K562 (cell line): Measurements from ENCODE around the gene KLHL22. TPM values are rescaled to one million over a fixed set of nuclear protein-coding genes. Genes with fewer than 3 reads are reported as not detected.

Experiments
- CEBPG ChIP-seq, 3 experiments: fragments of 200-800 bp in 1 of 3; sonication (Bioruptor generic) in 1 of 3; sonication (generic) in 1 of 3; formaldehyde crosslinking in 1 of 3; IDR thresholded peaks in 2 of 3; conservative IDR thresholded peaks in 1 of 3; 2 replicates each; pipeline versions ENCODE4 v1.6.1 to v1.8.0; 2016 to 2022; ENCODE audit warnings: missing compliant biosample characterization in 2 of 3, missing genetic modification characterization in 2 of 3, mild to moderate bottlenecking in 1 of 3, missing genetic modification reagents in 1 of 3
- FUS ChIP-seq: fragments of 200-400 bp; formaldehyde crosslinking; optimal IDR thresholded peaks from 2 replicates; pipeline ENCODE3; 2017; ENCODE audit warnings: low read depth, low read length
- GABPB2 ChIP-seq: fragments of 250-450 bp; sonication (Bioruptor Pico); conservative IDR thresholded peaks from 2 replicates; pipeline ENCODE4 v1.5.1; 2021; ENCODE audit warnings: mild to moderate bottlenecking
- MEF2A ChIP-seq: IDR thresholded peaks from 2 replicates; pipeline ENCODE4 v1.6.1; 2011; ENCODE audit warnings: low read depth, mild to moderate bottlenecking, low read length, moderate library complexity; ENCODE audit not compliant: control insufficient read depth
- POLR2G ChIP-seq: fragments of 200-400 bp; formaldehyde crosslinking; IDR thresholded peaks from 2 replicates; pipeline ENCODE4 v1.6.1; 2017; ENCODE audit warnings: low read depth, mild to moderate bottlenecking, antibody characterized with exemption, low read length, moderate library complexity
- RAD51 ChIP-seq: fragments of 450-650 bp; IDR thresholded peaks from 2 replicates; pipeline ENCODE4 v1.7.1; 2016; ENCODE audit warnings: low read depth, mild to moderate bottlenecking, borderline replicate concordance
- TAF15 ChIP-seq: fragments of 200-400 bp; formaldehyde crosslinking; IDR thresholded peaks from 2 replicates; pipeline ENCODE4 v1.6.1; 2017; ENCODE audit warnings: mild to moderate bottlenecking, low read depth, low read length, moderate library complexity
- polyA plus RNA-seq, 8 experiments: library from polyadenylated mRNA; depleted of rRNA in 4 of 8; stranded (reverse) in 5 of 8; unstranded in 3 of 8; fragments of >200 nt; fragmentation: Nextera tagmentation in 2 of 8; fragmentation: Illumina TruSeq in 1 of 8; extraction: Ambion mirVana in 2 of 8; extraction: Trizol in 1 of 8; gene quantifications; 2 replicates each; pipeline versions ENCODE4 v1.2.1 to v1.2.3, GENCODE V29; 2011 to 2014; ENCODE audit warnings: inconsistent platforms in 1 of 8, missing spikeins in 1 of 8
- total RNA-seq, 7 experiments: library from RNA; depleted of rRNA in 6 of 7; stranded (reverse); fragments of >200 nt in 6 of 7; fragmentation: Illumina TruSeq in 2 of 7; extraction: Trizol in 2 of 7; gene quantifications; 2 replicates each; pipeline versions ENCODE4 v1.2.1 to v1.2.3, GENCODE V29; 2011 to 2021; ENCODE audit warnings: low replicate concordance in 1 of 7
- TF ChIP-seq, protein P1 (sequence below): sonication (generic); formaldehyde crosslinking; IDR thresholded peaks from 2 replicates; pipeline ENCODE4 v1.8.1; 2022; ENCODE audit warnings: missing genetic modification reagents
- TF ChIP-seq, protein P2 (sequence below): fragments of 250-450 bp; sonication (Bioruptor Pico); IDR thresholded peaks from 2 replicates; pipeline ENCODE4 v1.8.0; 2022; ENCODE audit warnings: moderate library complexity, mild to moderate bottlenecking, inconsistent platforms
- TF ChIP-seq, protein P3 (sequence below): conservative IDR thresholded peaks from 2 replicates; pipeline ENCODE4 v1.6.1; 2011; ENCODE audit warnings: low read depth, mild to moderate bottlenecking, low read length; ENCODE audit not compliant: control insufficient read depth
- TF ChIP-seq, protein P4 (sequence below): fragments of 450-650 bp; IDR thresholded peaks from 2 replicates; pipeline ENCODE4 v1.6.1; 2017; ENCODE audit warnings: antibody characterized with exemption, mild to moderate bottlenecking
- TF ChIP-seq, protein P5 (sequence below): fragments of 450-650 bp; IDR thresholded peaks from 2 replicates; pipeline ENCODE4 v1.6.1; 2016
- TF ChIP-seq, protein P6 (sequence below): fragments of 250-450 bp; sonication (Bioruptor Pico); IDR thresholded peaks from 2 replicates; pipeline ENCODE4 v1.5.0; 2021; ENCODE audit warnings: mild to moderate bottlenecking, moderate library complexity

Gene KLHL22
- total and polyA plus RNA-seq, 9 of the 15 experiments (the other 6 are each of a cell fraction or from before 2014, with no cell fraction given), result 1.3 to 25.6 (median 15.2) TPM

DNA sequence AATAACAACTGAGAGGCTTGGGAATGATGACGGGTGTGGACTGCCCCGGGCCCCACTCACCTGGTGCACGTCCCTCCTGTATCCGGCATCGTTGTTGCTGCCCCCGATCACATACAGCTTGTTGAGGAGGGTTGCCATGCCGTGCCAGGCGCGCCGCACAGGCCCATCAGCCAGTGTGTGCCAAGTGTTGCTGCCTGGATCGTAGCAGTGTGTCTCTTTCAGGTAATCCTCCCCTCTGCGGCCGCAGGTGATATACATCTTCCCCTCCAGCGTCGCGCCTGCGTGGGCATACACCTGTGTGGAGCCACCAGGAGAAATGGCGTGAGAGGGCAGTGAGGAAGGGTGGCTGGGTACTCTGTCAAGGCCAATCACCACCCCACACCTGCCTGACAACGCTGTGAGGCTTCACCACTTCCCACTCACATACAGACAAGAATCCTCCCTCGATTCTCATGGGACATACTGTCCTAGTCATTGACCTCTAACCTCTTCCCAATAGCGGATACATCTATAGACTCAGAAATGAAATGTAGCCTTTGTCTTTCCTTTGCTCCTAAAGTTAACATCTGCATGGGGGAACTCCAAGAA lies 49.1 kb downstream of the KLHL22 start (continued):
- TF ChIP-seq, protein P1, sequence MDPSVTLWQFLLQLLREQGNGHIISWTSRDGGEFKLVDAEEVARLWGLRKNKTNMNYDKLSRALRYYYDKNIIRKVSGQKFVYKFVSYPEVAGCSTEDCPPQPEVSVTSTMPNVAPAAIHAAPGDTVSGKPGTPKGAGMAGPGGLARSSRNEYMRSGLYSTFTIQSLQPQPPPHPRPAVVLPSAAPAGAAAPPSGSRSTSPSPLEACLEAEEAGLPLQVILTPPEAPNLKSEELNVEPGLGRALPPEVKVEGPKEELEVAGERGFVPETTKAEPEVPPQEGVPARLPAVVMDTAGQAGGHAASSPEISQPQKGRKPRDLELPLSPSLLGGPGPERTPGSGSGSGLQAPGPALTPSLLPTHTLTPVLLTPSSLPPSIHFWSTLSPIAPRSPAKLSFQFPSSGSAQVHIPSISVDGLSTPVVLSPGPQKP (CRISPR knock-in tag), result 0 out of 2 replicates have a peak, but pooled peaks have one; percentile 56
- TF ChIP-seq, protein P2, sequence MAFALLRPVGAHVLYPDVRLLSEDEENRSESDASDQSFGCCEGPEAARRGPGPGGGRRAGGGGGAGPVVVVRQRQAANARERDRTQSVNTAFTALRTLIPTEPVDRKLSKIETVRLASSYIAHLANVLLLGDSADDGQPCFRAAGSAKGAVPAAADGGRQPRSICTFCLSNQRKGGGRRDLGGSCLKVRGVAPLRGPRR (CRISPR knock-in tag), result no peak
- no peak for TF ChIP-seq MEF2A
- TF ChIP-seq TAF15, result peak; percentile 89; the same call in 1 of the 2 replicates
- TF ChIP-seq, protein P3, sequence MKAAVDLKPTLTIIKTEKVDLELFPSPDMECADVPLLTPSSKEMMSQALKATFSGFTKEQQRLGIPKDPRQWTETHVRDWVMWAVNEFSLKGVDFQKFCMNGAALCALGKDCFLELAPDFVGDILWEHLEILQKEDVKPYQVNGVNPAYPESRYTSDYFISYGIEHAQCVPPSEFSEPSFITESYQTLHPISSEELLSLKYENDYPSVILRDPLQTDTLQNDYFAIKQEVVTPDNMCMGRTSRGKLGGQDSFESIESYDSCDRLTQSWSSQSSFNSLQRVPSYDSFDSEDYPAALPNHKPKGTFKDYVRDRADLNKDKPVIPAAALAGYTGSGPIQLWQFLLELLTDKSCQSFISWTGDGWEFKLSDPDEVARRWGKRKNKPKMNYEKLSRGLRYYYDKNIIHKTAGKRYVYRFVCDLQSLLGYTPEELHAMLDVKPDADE, result 0 out of 2 replicates have a peak, but pooled peaks have one; percentile 56
- 0 out of 2 replicates have a peak, but pooled peaks have one; percentile 22 for TF ChIP-seq CEBPG (CRISPR knock-in tag; IDR thresholded peaks at IDR 0.05)
- TF ChIP-seq CEBPG (tag; conservative IDR thresholded peaks at IDR 0.05 in 1 of 2, IDR thresholded peaks at IDR 0.05 in 1 of 2), result no peak
- 0 out of 2 replicates have a peak, but pooled peaks have one; percentile 38 for TF ChIP-seq POLR2G
- TF ChIP-seq, protein P4, sequence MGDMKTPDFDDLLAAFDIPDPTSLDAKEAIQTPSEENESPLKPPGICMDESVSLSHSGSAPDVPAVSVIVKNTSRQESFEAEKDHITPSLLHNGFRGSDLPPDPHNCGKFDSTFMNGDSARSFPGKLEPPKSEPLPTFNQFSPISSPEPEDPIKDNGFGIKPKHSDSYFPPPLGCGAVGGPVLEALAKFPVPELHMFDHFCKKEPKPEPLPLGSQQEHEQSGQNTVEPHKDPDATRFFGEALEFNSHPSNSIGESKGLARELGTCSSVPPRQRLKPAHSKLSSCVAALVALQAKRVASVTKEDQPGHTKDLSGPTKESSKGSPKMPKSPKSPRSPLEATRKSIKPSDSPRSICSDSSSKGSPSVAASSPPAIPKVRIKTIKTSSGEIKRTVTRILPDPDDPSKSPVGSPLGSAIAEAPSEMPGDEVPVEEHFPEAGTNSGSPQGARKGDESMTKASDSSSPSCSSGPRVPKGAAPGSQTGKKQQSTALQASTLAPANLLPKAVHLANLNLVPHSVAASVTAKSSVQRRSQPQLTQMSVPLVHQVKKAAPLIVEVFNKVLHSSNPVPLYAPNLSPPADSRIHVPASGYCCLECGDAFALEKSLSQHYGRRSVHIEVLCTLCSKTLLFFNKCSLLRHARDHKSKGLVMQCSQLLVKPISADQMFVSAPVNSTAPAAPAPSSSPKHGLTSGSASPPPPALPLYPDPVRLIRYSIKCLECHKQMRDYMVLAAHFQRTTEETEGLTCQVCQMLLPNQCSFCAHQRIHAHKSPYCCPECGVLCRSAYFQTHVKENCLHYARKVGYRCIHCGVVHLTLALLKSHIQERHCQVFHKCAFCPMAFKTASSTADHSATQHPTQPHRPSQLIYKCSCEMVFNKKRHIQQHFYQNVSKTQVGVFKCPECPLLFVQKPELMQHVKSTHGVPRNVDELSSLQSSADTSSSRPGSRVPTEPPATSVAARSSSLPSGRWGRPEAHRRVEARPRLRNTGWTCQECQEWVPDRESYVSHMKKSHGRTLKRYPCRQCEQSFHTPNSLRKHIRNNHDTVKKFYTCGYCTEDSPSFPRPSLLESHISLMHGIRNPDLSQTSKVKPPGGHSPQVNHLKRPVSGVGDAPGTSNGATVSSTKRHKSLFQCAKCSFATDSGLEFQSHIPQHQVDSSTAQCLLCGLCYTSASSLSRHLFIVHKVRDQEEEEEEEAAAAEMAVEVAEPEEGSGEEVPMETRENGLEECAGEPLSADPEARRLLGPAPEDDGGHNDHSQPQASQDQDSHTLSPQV, result no peak
- TF ChIP-seq, protein P5, sequence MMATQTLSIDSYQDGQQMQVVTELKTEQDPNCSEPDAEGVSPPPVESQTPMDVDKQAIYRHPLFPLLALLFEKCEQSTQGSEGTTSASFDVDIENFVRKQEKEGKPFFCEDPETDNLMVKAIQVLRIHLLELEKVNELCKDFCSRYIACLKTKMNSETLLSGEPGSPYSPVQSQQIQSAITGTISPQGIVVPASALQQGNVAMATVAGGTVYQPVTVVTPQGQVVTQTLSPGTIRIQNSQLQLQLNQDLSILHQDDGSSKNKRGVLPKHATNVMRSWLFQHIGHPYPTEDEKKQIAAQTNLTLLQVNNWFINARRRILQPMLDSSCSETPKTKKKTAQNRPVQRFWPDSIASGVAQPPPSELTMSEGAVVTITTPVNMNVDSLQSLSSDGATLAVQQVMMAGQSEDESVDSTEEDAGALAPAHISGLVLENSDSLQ, result no peak
- TF ChIP-seq GABPB2 (CRISPR knock-in tag), result no peak
- TF ChIP-seq, protein P6, sequence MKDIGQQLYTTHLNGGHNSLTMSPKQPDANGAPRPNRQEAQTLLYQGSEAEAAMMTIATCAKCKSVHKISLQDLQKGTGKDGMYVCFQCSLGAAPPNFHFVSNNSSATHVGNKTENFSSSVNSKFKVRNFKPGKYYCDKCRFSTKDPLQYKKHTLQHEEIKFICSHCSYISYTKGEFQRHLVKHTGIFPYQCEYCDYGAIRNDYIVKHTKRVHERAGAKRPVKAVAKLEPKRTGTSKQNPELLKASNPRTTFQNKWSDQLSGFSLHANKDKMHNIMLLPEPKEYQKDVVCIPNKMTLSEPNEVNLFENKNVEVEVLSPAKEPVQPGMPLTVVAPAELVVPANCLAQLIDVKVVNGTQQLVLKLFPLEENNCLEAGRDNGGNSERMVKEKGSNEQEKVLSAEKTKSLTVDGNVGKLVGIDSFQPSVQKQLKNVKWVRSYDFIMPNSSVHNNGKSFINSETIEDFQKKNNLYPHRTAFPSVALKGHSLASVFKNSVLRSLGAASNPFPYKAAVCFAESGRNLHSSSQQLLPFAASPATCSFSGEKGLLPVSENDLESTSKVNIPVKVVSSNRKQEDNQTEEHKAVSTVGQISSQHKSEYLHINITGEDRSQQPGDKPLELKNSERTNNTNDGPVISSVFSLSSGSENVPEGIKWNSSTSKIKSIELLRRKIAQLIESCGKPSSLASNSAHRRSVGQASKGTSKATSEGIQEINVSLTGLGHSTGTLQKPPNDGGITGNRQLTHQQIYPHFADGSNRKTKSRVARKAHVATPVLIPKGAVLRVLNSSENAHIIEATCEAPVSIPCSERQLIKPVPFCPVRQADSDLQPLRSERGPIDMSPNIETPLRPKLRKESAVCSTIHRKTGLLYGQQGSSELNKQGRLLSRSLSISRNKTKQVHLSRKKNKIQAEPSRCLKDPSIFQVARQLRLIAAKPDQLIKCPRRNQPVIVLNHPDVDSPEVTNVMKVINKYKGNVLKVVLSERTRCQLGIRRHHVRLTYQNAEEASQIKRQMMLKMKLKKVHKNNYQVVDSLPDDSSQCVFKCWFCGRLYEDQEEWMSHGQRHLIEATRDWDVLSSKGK, result no peak
- no peak for TF ChIP-seq FUS
- no peak for TF ChIP-seq RAD51
